CD4-positive, CD25-positive, alpha-beta regulatory T cell (primary cell): ENCODE measurements around the gene TPPP3. TPM values are rescaled to one million over a fixed set of nuclear protein-coding genes. Genes with fewer than 3 reads are reported as not detected.

ENCODE experiments used
- ATAC-seq, 2 donors: fragments of 150-1000 bp; cut with Tn5 transposase; one replicate each; pipeline ENCODE4 v1.10.0; 2021; ENCODE audit warnings: low read depth in 2 of 2, moderate number of reproducible peaks in 2 of 2, moderate library complexity in 1 of 2
- DNase-seq, 3 donors: peaks; one replicate each; pipeline versions ENCODE4 v3.0.0 to v3.0.0-alpha.2; 2012 to 2022; ENCODE audit warnings: mixed read lengths in 1 of 3
- H3K27ac ChIP-seq: one replicate; pipeline ENCODE4 v1.7.0; 2013; ENCODE audit warnings: mild to moderate bottlenecking, low read length; ENCODE audit not compliant: insufficient read depth, poor library complexity, severe bottlenecking
- H3K27me3 ChIP-seq: one replicate; pipeline ENCODE4 v1.7.0; 2013; ENCODE audit warnings: low read length; ENCODE audit not compliant: control insufficient read depth, insufficient read depth
- H3K36me3 ChIP-seq: one replicate; pipeline ENCODE4 v1.7.0; 2013; ENCODE audit warnings: mild to moderate bottlenecking, low read length, moderate library complexity; ENCODE audit not compliant: control insufficient read depth, insufficient read depth
- H3K4me1 ChIP-seq: 2 replicates; pipeline ENCODE4 v1.7.0; 2013; ENCODE audit warnings: mild to moderate bottlenecking, low read length; ENCODE audit not compliant: insufficient read depth, control insufficient read depth, poor library complexity, severe bottlenecking
- H3K4me3 ChIP-seq: one replicate; pipeline ENCODE4 v1.7.0; 2013; ENCODE audit warnings: low read depth, mild to moderate bottlenecking, low read length, moderate library complexity
- H3K9me3 ChIP-seq, 2 experiments: 1 replicate in 1 of 2; 2 replicates in 1 of 2; pipeline ENCODE4 v1.7.0; 2013; ENCODE audit warnings: low read length in 2 of 2, mild to moderate bottlenecking in 1 of 2, moderate library complexity in 1 of 2; ENCODE audit not compliant: control insufficient read depth in 2 of 2
- H3K27ac Mint-ChIP-seq, 3 donors: one replicate each; pipeline ENCODE4 v1.8.0; 2020 to 2022; ENCODE audit warnings: mild to moderate bottlenecking in 3 of 3, mixed read lengths in 3 of 3, moderate library complexity in 2 of 3
- H3K27me3 Mint-ChIP-seq: one replicate; pipeline ENCODE4 v1.8.0; 2022; ENCODE audit warnings: mild to moderate bottlenecking, mixed read lengths
- H3K36me3 Mint-ChIP-seq: one replicate; pipeline ENCODE4 v1.8.0; 2020; ENCODE audit warnings: mixed read lengths
- H3K4me1 Mint-ChIP-seq, 4 donors: one replicate each; pipeline ENCODE4 v1.8.0; 2020 to 2022; ENCODE audit warnings: mixed read lengths in 4 of 4, mild to moderate bottlenecking in 1 of 4
- H3K4me3 Mint-ChIP-seq, 4 donors: one replicate each; pipeline ENCODE4 v1.8.0; 2020 to 2022; ENCODE audit warnings: mild to moderate bottlenecking in 4 of 4, mixed read lengths in 4 of 4, moderate library complexity in 3 of 4
- H3K9me3 Mint-ChIP-seq, 7 donors: one replicate each; pipeline ENCODE4 v1.8.0; 2020 to 2022; ENCODE audit warnings: mixed read lengths in 7 of 7, mild to moderate bottlenecking in 3 of 7, moderate library complexity in 2 of 7
- polyA plus RNA-seq, 4 donors: library from polyadenylated mRNA; unstranded; fragments of 300-500 nt; fragmentation: Illumina TruSeq; gene quantifications; one replicate each; pipeline ENCODE4 v1.2.3, GENCODE V29; 2021
- total RNA-seq: library from RNA; stranded (reverse); gene quantifications from one replicate; pipeline ENCODE4 v1.2.3, GENCODE V29; 2022

The TPPP3 gene
- total and polyA plus RNA-seq, 5 donors from 2014 or later: not detected

- H3K9me3 ChIP-seq: no peaks in the 10 kb centered on the region
- H3K27ac ChIP-seq: no peak overlapping the region
- Mint-ChIP-seq H3K9me3 (peaks cover 0 to 1% (median 0%) of the 10 kb centered on the region in 7 donors), H3K27me3 (peaks cover 58% of the 10 kb centered on the region), H3K4me3 (peak overlapping the region; percentile 64 to 86 (median 73)), H3K4me1 (peaks cover 0 to 15% (median 2%) of the 10 kb centered on the region in 4 donors), H3K27ac (no peak overlapping the region), H3K36me3 (peaks cover 4% of the 10 kb centered on the region)
- H3K36me3 ChIP-seq: no peaks in the 10 kb centered on the region
- no peak for ATAC-seq
- no peak overlapping the region for H3K4me3 ChIP-seq
- H3K27me3 ChIP-seq: peaks cover 14% of the 10 kb centered on the region
- DNase-seq: no peak
- peaks cover 14% of the 10 kb centered on the region for H3K4me1 ChIP-seq
Observed at GRCh38 chr16:67429799-67430503, 36.7 kb upstream of the TPPP3 start.

- Mint-ChIP-seq H3K9me3 (peaks cover 0 to 1% (median 0%) of the 10 kb centered on the region in 7 donors), H3K27ac (no peak overlapping the region)
Observed at GRCh38 chr16:67429053-67429798, 35.9 kb upstream of the TPPP3 start.

GRCh38 chr16:67428146-67428731, 34.9 kb upstream of the TPPP3 start:
- Mint-ChIP-seq H3K36me3 (peaks cover 4% of the 10 kb centered on the region), H3K4me3 (no peak overlapping the region), H3K4me1 (peaks cover 0 to 15% (median 2%) of the 10 kb centered on the region in 4 donors), H3K27ac (no peak overlapping the region), H3K27me3 (peaks cover 67% of the 10 kb centered on the region), H3K9me3 (peaks cover 0 to 1% (median 0%) of the 10 kb centered on the region in 7 donors)
- DNase-seq: peak in 2 of 3 donors; percentile 19 to 45
- Histone ChIP-seq H3K4me3 (no peak overlapping the region), H3K27me3 (peaks cover 14% of the 10 kb centered on the region), H3K9me3 (no peaks in the 10 kb centered on the region), H3K36me3 (no peaks in the 10 kb centered on the region), H3K4me1 (peaks cover 14% of the 10 kb centered on the region), H3K27ac (no peak overlapping the region)
- peak; percentile 27 to 43 for ATAC-seq

More at GRCh38 chr16:67429053-67429798, 35.9 kb upstream of the TPPP3 start:
- no peaks in the 10 kb centered on the region for H3K9me3 ChIP-seq
- no peak for ATAC-seq
- no peak overlapping the region for H3K4me3 ChIP-seq
- Mint-ChIP-seq H3K4me1 (peaks cover 0 to 15% (median 2%) of the 10 kb centered on the region in 4 donors), H3K27me3 (peaks cover 60% of the 10 kb centered on the region), H3K4me3 (peak overlapping the region; percentile 44 to 69 (median 56)), H3K36me3 (peaks cover 4% of the 10 kb centered on the region)
- peaks cover 14% of the 10 kb centered on the region for H3K27me3 ChIP-seq
- H3K27ac ChIP-seq: no peak overlapping the region
- DNase-seq: no peak
- H3K36me3 ChIP-seq: no peaks in the 10 kb centered on the region
- peaks cover 14% of the 10 kb centered on the region for H3K4me1 ChIP-seq

GRCh38 chr16:67426950-67427349, 33.7 kb upstream of the TPPP3 start:
- ATAC-seq (no peak), DNase-seq (no peak)
- Histone ChIP-seq H3K27me3 (peaks cover 14% of the 10 kb centered on the region), H3K4me3 (no peak overlapping the region), H3K4me1 (peaks cover 14% of the 10 kb centered on the region), H3K9me3 (no peaks in the 10 kb centered on the region), H3K27ac (no peak overlapping the region), H3K36me3 (no peaks in the 10 kb centered on the region)
- no peaks in the 10 kb centered on the region for H3K36me3 Mint-ChIP-seq
- H3K9me3 Mint-ChIP-seq: peaks cover 0 to 1% (median 0%) of the 10 kb centered on the region in 7 donors
- peaks cover 0 to 12% (median 2%) of the 10 kb centered on the region in 4 donors for H3K4me1 Mint-ChIP-seq
- peak overlapping the region in 2 of 4 donors; percentile 4 to 52 for H3K4me3 Mint-ChIP-seq
- peak overlapping the region in 1 of 3 donors; percentile 5 for H3K27ac Mint-ChIP-seq
- peaks cover 68% of the 10 kb centered on the region for H3K27me3 Mint-ChIP-seq

GRCh38 chr16:67426022-67426421, 32.7 kb upstream of the TPPP3 start:
- H3K27me3 Mint-ChIP-seq: peaks cover 76% of the 10 kb centered on the region

GRCh38 chr16:67425580-67425979, 32.3 kb upstream of the TPPP3 start:
- H3K27me3 Mint-ChIP-seq: peaks cover 76% of the 10 kb centered on the region
- no peak for ATAC-seq
- H3K27ac Mint-ChIP-seq: no peak overlapping the region

More at GRCh38 chr16:67426022-67426421, 32.7 kb upstream of the TPPP3 start:
- Mint-ChIP-seq H3K27ac (no peak overlapping the region), H3K4me3 (no peak overlapping the region), H3K36me3 (no peaks in the 10 kb centered on the region), H3K4me1 (peaks cover 0 to 8% (median 2%) of the 10 kb centered on the region in 4 donors), H3K9me3 (peaks cover 0 to 1% (median 0%) of the 10 kb centered on the region in 7 donors)
- H3K27me3 ChIP-seq: peaks cover 12% of the 10 kb centered on the region
- H3K9me3 ChIP-seq: no peaks in the 10 kb centered on the region
- no peaks in the 10 kb centered on the region for H3K36me3 ChIP-seq
- no peak for ATAC-seq
- no peak overlapping the region for H3K4me3 ChIP-seq
- no peak overlapping the region for H3K27ac ChIP-seq
- no peak for DNase-seq
- peaks cover 8% of the 10 kb centered on the region for H3K4me1 ChIP-seq

GRCh38 chr16:67425061-67425460, 31.8 kb upstream of the TPPP3 start:
- no peak overlapping the region for H3K4me3 Mint-ChIP-seq
- Histone ChIP-seq H3K27ac (no peak overlapping the region), H3K27me3 (peaks cover 12% of the 10 kb centered on the region), H3K9me3 (no peaks in the 10 kb centered on the region), H3K36me3 (no peaks in the 10 kb centered on the region), H3K4me1 (peaks cover under 1% of the 10 kb centered on the region), H3K4me3 (no peak overlapping the region)
- H3K27ac Mint-ChIP-seq: no peak overlapping the region
- ATAC-seq (no peak), DNase-seq (no peak)
- peaks cover 0 to 4% (median 0%) of the 10 kb centered on the region in 4 donors for H3K4me1 Mint-ChIP-seq
- no peaks in the 10 kb centered on the region for H3K36me3 Mint-ChIP-seq
- H3K27me3 Mint-ChIP-seq: peaks cover 71% of the 10 kb centered on the region
- peaks cover 0 to 1% (median 0%) of the 10 kb centered on the region in 7 donors for H3K9me3 Mint-ChIP-seq

More at GRCh38 chr16:67425580-67425979, 32.3 kb upstream of the TPPP3 start:
- Histone ChIP-seq H3K9me3 (no peaks in the 10 kb centered on the region), H3K27ac (no peak overlapping the region), H3K36me3 (no peaks in the 10 kb centered on the region), H3K27me3 (peaks cover 12% of the 10 kb centered on the region), H3K4me1 (peaks cover 6% of the 10 kb centered on the region), H3K4me3 (no peak overlapping the region)
- H3K4me3 Mint-ChIP-seq: no peak overlapping the region
- peaks cover 0 to 1% (median 0%) of the 10 kb centered on the region in 7 donors for H3K9me3 Mint-ChIP-seq
- DNase-seq: no peak
- no peaks in the 10 kb centered on the region for H3K36me3 Mint-ChIP-seq
- H3K4me1 Mint-ChIP-seq: peaks cover 0 to 8% (median 2%) of the 10 kb centered on the region in 4 donors
